IMR-90 (cell line): ENCODE measurements around the gene MTA2. TPM values are rescaled to one million over a fixed set of nuclear protein-coding genes. Genes with fewer than 3 reads are reported as not detected.
"Not testable (repeated sequence)": the region's sequence is repeated elsewhere in the genome, so short reads cannot be mapped to it uniquely, and the experiment has no call there.

ENCODE experiments used
- ATAC-seq: fragments of 200-7000 bp; cut with Tn5 transposase; 2 replicates; pipeline ENCODE4 v1.9.1; 2020; ENCODE audit warnings: low read depth, mild to moderate bottlenecking, moderate library complexity
- BruUV-seq: library from RNA; stranded (reverse); fragments of 400-500 nt; replicated peaks from 2 replicates; lab custom pipeline; 2021; lab: Mats Ljungman, UMichigan
- CTCF ChIA-PET: fragments of 300-600 bp; formaldehyde crosslinking; extraction: SDS; loops from one replicate; lab custom pipeline; 2021; ENCODE audit warnings: antibody characterized with exemption; lab: Yijun Ruan, JAX
- POLR2A ChIA-PET: fragments of 300-600 bp; sonication (Branson Sonifier 250); formaldehyde crosslinking; loops from one replicate; lab custom pipeline; 2022; ENCODE audit warnings: antibody characterized with exemption; ENCODE audit not compliant: unreplicated experiment; lab: Charles Lee
- DNase-seq: peaks from one replicate; pipeline ENCODE4 v3.0.0; 2013
- H2AFZ ChIP-seq: replicated peaks from 2 replicates; pipeline ENCODE3; 2013; ENCODE audit warnings: low read length, mild to moderate bottlenecking; ENCODE audit not compliant: poor library complexity
- H2AK5ac ChIP-seq: 2 replicates; pipeline ENCODE4 v1.6.1; 2013; ENCODE audit warnings: low read depth, low read length, inconsistent platforms
- H2AK9ac ChIP-seq: replicated peaks from 2 replicates; pipeline ENCODE3; 2013; ENCODE audit warnings: mild to moderate bottlenecking, low read depth, low read length, moderate library complexity; ENCODE audit not compliant: poor library complexity
- H2BK120ac ChIP-seq: 2 replicates; pipeline ENCODE4 v1.6.1; 2013; ENCODE audit warnings: low read depth, low read length, inconsistent platforms
- H2BK15ac ChIP-seq: 3 replicates; pipeline ENCODE4 v1.6.1; 2013; ENCODE audit warnings: low read depth, low read length, inconsistent platforms
- H2BK20ac ChIP-seq: 2 replicates; pipeline ENCODE4 v1.6.1; 2013; ENCODE audit warnings: low read depth, mild to moderate bottlenecking, inconsistent platforms, low read length, moderate library complexity
- H2BK5ac ChIP-seq: 2 replicates; pipeline ENCODE4 v1.6.1; 2013; ENCODE audit warnings: mild to moderate bottlenecking, low read depth, low read length, inconsistent platforms; ENCODE audit not compliant: poor library complexity, severe bottlenecking
- H3K14ac ChIP-seq: replicated peaks from 2 replicates; pipeline ENCODE4 v1.6.1; 2013; ENCODE audit warnings: low read depth, low read length, inconsistent platforms
- H3K18ac ChIP-seq: 2 replicates; pipeline ENCODE4 v1.6.1; 2013; ENCODE audit warnings: low read depth, low read length, control low read depth
- H3K23ac ChIP-seq: 2 replicates; pipeline ENCODE4 v1.6.1; 2013; ENCODE audit warnings: low read depth, low read length, inconsistent platforms
- H3K27ac ChIP-seq: 2 replicates; pipeline ENCODE4 v1.5.1; 2013; ENCODE audit warnings: mild to moderate bottlenecking, control low read depth, low read length; ENCODE audit not compliant: insufficient read depth
- H3K27me3 ChIP-seq: 2 replicates; pipeline ENCODE4 v1.6.1; 2013; ENCODE audit warnings: low read length; ENCODE audit not compliant: control insufficient read depth, insufficient read depth
- H3K36me3 ChIP-seq: 2 replicates; pipeline ENCODE4 v1.6.1; 2013; ENCODE audit warnings: low read length, mixed read lengths; ENCODE audit not compliant: control insufficient read depth, insufficient read depth
- H3K4ac ChIP-seq: 2 replicates; pipeline ENCODE4 v1.6.1; 2013; ENCODE audit warnings: low read depth, low read length, inconsistent platforms
- H3K4me1 ChIP-seq: 2 replicates; pipeline ENCODE4 v1.6.1; 2013; ENCODE audit warnings: low read length, mixed read lengths; ENCODE audit not compliant: control insufficient read depth, insufficient read depth
- H3K4me2 ChIP-seq: 2 replicates; pipeline ENCODE4 v1.6.1; 2013; ENCODE audit warnings: low read depth, mild to moderate bottlenecking, control low read depth, low read length, moderate library complexity
- H3K4me3 ChIP-seq: 2 replicates; pipeline ENCODE4 v1.5.1; 2013; ENCODE audit warnings: low read depth, mild to moderate bottlenecking, control low read depth, low read length, moderate library complexity; ENCODE audit not compliant: insufficient read depth
- H3K56ac ChIP-seq: 2 replicates; pipeline ENCODE4 v1.6.1; 2013; ENCODE audit warnings: low read length, inconsistent platforms; ENCODE audit not compliant: insufficient read depth; ENCODE audit errors: extremely low read depth
- H3K79me1 ChIP-seq, 2 experiments: 2 replicates each; pipeline ENCODE4 v1.6.1; 2013; ENCODE audit warnings: low read length in 2 of 2, inconsistent platforms in 1 of 2, low read depth in 1 of 2
- H3K9ac ChIP-seq: 2 replicates; pipeline ENCODE4 v1.6.1; 2013; ENCODE audit warnings: low read depth, low read length, control low read depth
- H3K9me1 ChIP-seq: 2 replicates; pipeline ENCODE4 v1.6.1; 2013; ENCODE audit warnings: low read length, inconsistent platforms; ENCODE audit not compliant: insufficient read depth
- H3K9me3 ChIP-seq: 2 replicates; pipeline ENCODE4 v1.6.1; 2013; ENCODE audit warnings: low read length; ENCODE audit not compliant: control insufficient read depth, insufficient read depth
- H4K20me1 ChIP-seq: 2 replicates; pipeline ENCODE4 v1.6.1; 2013; ENCODE audit warnings: low read length, inconsistent platforms; ENCODE audit not compliant: insufficient read depth
- H4K5ac ChIP-seq: 2 replicates; pipeline ENCODE4 v1.6.1; 2013; ENCODE audit warnings: mild to moderate bottlenecking, low read depth, low read length, control low read depth
- H4K8ac ChIP-seq, 2 experiments: 2 replicates each; pipeline ENCODE4 v1.6.1; 2013; ENCODE audit warnings: low read depth in 2 of 2, low read length in 2 of 2, control low read depth in 1 of 2, inconsistent platforms in 1 of 2
- H4K91ac ChIP-seq: 2 replicates; pipeline ENCODE4 v1.6.1; 2013; ENCODE audit warnings: low read depth, low read length, inconsistent platforms; ENCODE audit not compliant: insufficient read depth
- WGBS, 2 experiments: methylation state at CpG; one replicate each; pipeline versions ENCODE4 v1.1.5 to v1.1.7; 2013; ENCODE audit warnings: missing lambda C conversion rate in 2 of 2; ENCODE audit not compliant: insufficient read length in 1 of 2; ENCODE audit errors: extremely low coverage in 2 of 2; 5-methylcytosine and 5-hydroxymethylcytosine counted together
- dilution Hi-C: fragments of 300-500 bp; cut with HindIII; formaldehyde crosslinking; loops from one replicate; pipeline ENCODE4 v1.14.3; 2018; ENCODE audit warnings: low sequenced_read_pairs; ENCODE audit not compliant: unreplicated experiment
- in situ Hi-C: fragments of 300-500 bp; cut with MboI; formaldehyde crosslinking; loops from 3 replicates; pipeline ENCODE4 v1.14.3; 2019; ENCODE audit warnings: low sequenced_read_pairs, inconsistent platforms, mixed read lengths
- intact Hi-C: fragments of 100-400 bp; cut with micrococcal nuclease; formaldehyde crosslinking; loops from 2 replicates; pipeline ENCODE4 v1.10.0; 2022
- polyA plus RNA-seq, 3 experiments: library from polyadenylated mRNA; depleted of rRNA; stranded (reverse); fragments of >200 nt; gene quantifications; 2 replicates each; pipeline ENCODE4 v1.2.3, GENCODE V29; 2012; ENCODE audit warnings: low replicate concordance in 1 of 3
- total RNA-seq: library from RNA; depleted of rRNA; stranded (reverse); fragments of >200 nt; gene quantifications from 2 replicates; pipeline ENCODE4 v1.2.3, GENCODE V29; 2012

The MTA2 gene
- total and polyA plus RNA-seq, 2 of the 4 experiments (the other 2 are of a cell fraction), result 34.8 to 136 TPM

DNA sequence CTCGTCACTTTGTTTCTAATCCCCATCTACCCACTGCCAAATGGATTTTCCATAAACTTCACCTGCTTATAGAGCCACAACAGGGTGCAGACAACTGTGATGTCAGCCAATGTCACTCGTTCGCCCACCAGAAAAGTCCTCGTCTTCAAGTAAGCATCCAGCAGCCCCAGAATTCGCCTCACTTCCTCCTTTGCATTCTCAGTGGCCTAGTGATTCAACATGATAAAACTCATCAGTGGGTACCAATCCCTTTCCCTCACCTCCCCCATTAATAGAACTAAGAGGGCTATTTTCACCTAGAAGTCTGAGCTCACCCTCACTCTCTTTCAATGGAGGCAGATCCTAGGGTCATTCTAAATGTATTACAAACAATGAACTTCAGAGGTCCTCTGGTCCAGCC is 30.8 kb downstream of the MTA2 start:
- not testable (repeated sequence) for BruUV-seq

More for the DNA sequence above, 30.8 kb downstream of the MTA2 start:
- H3K4me3 ChIP-seq, H2AFZ ChIP-seq, H3K4me2 ChIP-seq, H2BK15ac ChIP-seq, H2BK20ac ChIP-seq, DNase-seq, H3K27ac ChIP-seq, H3K9me1 ChIP-seq, H3K4ac ChIP-seq, H4K91ac ChIP-seq, H3K18ac ChIP-seq, H3K14ac ChIP-seq, H2BK5ac ChIP-seq, H3K9me3 ChIP-seq, H2AK5ac ChIP-seq, H3K56ac ChIP-seq, H4K5ac ChIP-seq, ATAC-seq, H3K9ac ChIP-seq, H2AK9ac ChIP-seq, dilution Hi-C loops, H3K27me3 ChIP-seq, H4K8ac ChIP-seq, in situ Hi-C loops, H2BK120ac ChIP-seq, intact Hi-C loops: not testable (repeated sequence)
- Histone ChIP-seq H4K20me1 (peaks cover 60% of the 10 kb centered on the region), H3K4me1 (peaks cover 12% of the 10 kb centered on the region), H3K36me3 (peaks cover 51% of the 10 kb centered on the region), H3K79me1 (peaks cover 18 to 74% of the 10 kb centered on the region in 2 experiments), H3K23ac (peak overlapping the region; percentile 83; the same call in 1 of the 2 replicates)
- WGBS, 2 experiments, result 100% methylated on average over 2 of the region's 5 CpGs; no CpG with 5 or more reads in 1 of the 2 experiments
- CTCF ChIA-PET, result interaction anchor here (1.8 kb wide), 1 partner anchor 11 kb away, joined by 6 read pairs; no protein-coding TSS in a partner anchor
- POLR2A ChIA-PET, result interaction anchor here (0.5 kb wide), 1 partner anchor 147 kb away, joined by 6 read pairs; no protein-coding TSS in a partner anchor
